GM18868 (cell line): Measurements from ENCODE around the gene IL12A.

Experiments
- ATAC-seq: cut with Tn5 transposase; IDR thresholded peaks from one replicate; pipeline ENCODE4 v1.9.1; 2021; ENCODE audit warnings: mild to moderate bottlenecking, moderate library complexity; ENCODE audit not compliant: unreplicated experiment

The IL12A gene

GRCh38 chr3:159989973-159990846, 1.6 kb downstream of the IL12A start:
- no peak for ATAC-seq

- no peak for ATAC-seq
Observed at GRCh38 chr3:159991591-159991990, 3.0 kb downstream of the IL12A start.

- no peak for ATAC-seq
Observed at GRCh38 chr3:159992589-159992988, 4.0 kb downstream of the IL12A start.

GRCh38 chr3:159994182-159994581, 5.5 kb downstream of the IL12A start:
- no peak for ATAC-seq

GRCh38 chr3:159995091-159995490, 6.5 kb downstream of the IL12A start:
- no peak for ATAC-seq

- ATAC-seq, result no peak
Observed at GRCh38 chr3:159996018-159996417, 7.4 kb downstream of the IL12A start.

- no peak for ATAC-seq
Observed at GRCh38 chr3:159996959-159997358, 8.3 kb downstream of the IL12A start.

GRCh38 chr3:160001148-160001760, 12.6 kb downstream of the IL12A start:
- ATAC-seq, result no peak

- no peak for ATAC-seq
Observed at GRCh38 chr3:160001850-160002623, 13.4 kb downstream of the IL12A start.

GRCh38 chr3:160003520-160004128, 15.0 kb downstream of the IL12A start:
- peak; percentile 84 for ATAC-seq

GRCh38 chr3:160005004-160005403, 16.4 kb downstream of the IL12A start:
- no peak for ATAC-seq

- ATAC-seq, result peak; percentile 43
Observed at GRCh38 chr3:160006282-160007163, 17.9 kb downstream of the IL12A start.

GRCh38 chr3:160008961-160009360, 20.3 kb downstream of the IL12A start:
- no peak for ATAC-seq

GRCh38 chr3:160009525-160009924, 20.9 kb downstream of the IL12A start:
- peak; percentile 17 for ATAC-seq

GRCh38 chr3:160010578-160010977, 21.9 kb downstream of the IL12A start:
- peak; percentile 62 for ATAC-seq

- peak; percentile 79 for ATAC-seq
Observed at GRCh38 chr3:160012108-160012507, 23.5 kb downstream of the IL12A start.

- no peak for ATAC-seq
Observed at GRCh38 chr3:160016972-160017371, 28.3 kb downstream of the IL12A start.

- ATAC-seq, result no peak
Observed at GRCh38 chr3:160018959-160019358, 30.3 kb downstream of the IL12A start.

GRCh38 chr3:160020057-160020711, 31.5 kb downstream of the IL12A start:
- no peak for ATAC-seq

GRCh38 chr3:160022068-160022467, 33.4 kb downstream of the IL12A start:
- ATAC-seq, result no peak
